NT2/D1 (cell line): Measurements from ENCODE around the gene MYLK2.

ENCODE experiments used
- SUZ12 ChIP-seq: IDR thresholded peaks from 2 replicates; pipeline ENCODE4 v1.6.1; 2011; ENCODE audit not compliant: insufficient read length, insufficient read depth; ENCODE audit errors: extremely low read depth
- YY1 ChIP-seq: IDR thresholded peaks from 2 replicates; pipeline ENCODE4 v1.6.1; 2011; ENCODE audit not compliant: insufficient read length, insufficient read depth
- ZNF274 ChIP-seq: IDR thresholded peaks from 2 replicates; pipeline ENCODE4 v1.6.1; 2011; ENCODE audit warnings: mild to moderate bottlenecking, low read depth, low read length

GRCh38 chr20:31797364-31797763, 21.8 kb upstream of the MYLK2 start:
- TF ChIP-seq ZNF274 = no peak
- no peak for TF ChIP-seq YY1
- no peak for TF ChIP-seq SUZ12
